ENCODE measurements around the gene EP400. TPM values are rescaled to one million over a fixed set of nuclear protein-coding genes. Genes with fewer than 3 reads are reported as not detected.

Gene EP400
- total RNA-seq, 2 experiments from 2014 or later, result 39.9 to 45.5 TPM

GRCh38 chr12:132056951-132057350 lies 107.2 kb downstream of the EP400 start:
- Mint-ChIP-seq H3K4me3 (no peak overlapping the region), H3K27me3 (no peaks in the 10 kb centered on the region), H3K27ac (no peak overlapping the region), H3K4me1 (ENCODE audit: low read depth) (no peaks in the 10 kb centered on the region), H3K9me3 (no peaks in the 10 kb centered on the region), H3K36me3 (peaks cover 44% of the 10 kb centered on the region)
- ChIA-PET CTCF (no interaction called here), POLR2A (no interaction called here)
- intact Hi-C loops (cut with micrococcal nuclease), result no loop called here
- no peak for DNase-seq

DNA sequence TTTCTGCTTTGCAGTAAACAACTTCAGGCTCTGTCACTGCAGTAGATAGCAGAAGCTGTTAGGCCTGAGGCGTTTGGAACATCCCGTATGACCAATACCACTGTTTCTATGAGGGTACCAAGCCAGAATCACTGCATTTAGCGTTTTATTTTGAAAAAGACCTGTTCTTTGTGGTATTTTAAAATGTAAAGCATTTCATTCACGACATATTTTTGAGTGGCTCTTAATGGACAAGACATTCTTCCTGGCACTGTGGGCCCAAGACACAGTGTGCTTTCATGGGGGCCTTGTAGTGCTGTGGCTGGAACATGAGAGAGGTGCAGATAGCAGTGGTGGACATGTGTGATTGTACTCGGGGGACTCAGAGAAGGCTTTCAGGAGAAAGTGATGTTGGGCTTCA lies 107.9 kb downstream of the EP400 start:
- Mint-ChIP-seq H3K27me3 (no peaks in the 10 kb centered on the region), H3K27ac (no peak overlapping the region), H3K9me3 (no peaks in the 10 kb centered on the region), H3K4me3 (no peak overlapping the region), H3K4me1 (ENCODE audit: low read depth) (no peaks in the 10 kb centered on the region), H3K36me3 (peaks cover 41% of the 10 kb centered on the region)
- intact Hi-C loops (cut with micrococcal nuclease), result no loop called here
- no peak for DNase-seq
- POLR2A ChIA-PET, result no interaction called here
- CTCF ChIA-PET, result no interaction called here

DNA sequence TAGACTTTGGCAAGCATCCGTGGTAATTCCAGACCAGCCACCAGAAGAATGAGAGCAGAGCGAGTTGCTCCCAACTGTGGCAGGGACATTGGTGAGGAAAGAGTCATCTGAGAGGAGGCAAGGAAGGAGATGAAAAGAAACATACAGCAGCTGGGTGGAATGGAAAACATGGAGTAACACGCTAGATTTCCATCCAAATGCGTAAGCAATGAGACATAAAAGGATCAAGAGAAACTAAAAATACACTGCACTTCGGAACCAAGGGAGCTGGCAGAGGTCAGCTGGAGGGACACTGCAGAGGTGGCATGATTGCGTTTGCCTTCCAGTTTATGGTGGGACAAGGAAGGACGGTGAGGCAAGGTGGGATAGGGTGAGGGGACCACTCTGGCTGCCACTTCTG lies 111.5 kb downstream of the EP400 start:
- no peak for DNase-seq
- intact Hi-C loops (cut with micrococcal nuclease), result no loop called here
- Mint-ChIP-seq H3K4me1 (ENCODE audit: low read depth) (peaks cover 8% of the 10 kb centered on the region), H3K27me3 (no peaks in the 10 kb centered on the region), H3K9me3 (no peaks in the 10 kb centered on the region), H3K36me3 (peaks cover 33% of the 10 kb centered on the region), H3K4me3 (no peak overlapping the region), H3K27ac (no peak overlapping the region)
- ChIA-PET CTCF (no interaction called here), POLR2A (no interaction called here)

- ChIA-PET POLR2A (no interaction called here), CTCF (no interaction called here)
- no peak for DNase-seq
- no peak overlapping the region for H3K27ac Mint-ChIP-seq
- H3K9me3 Mint-ChIP-seq, result no peaks in the 10 kb centered on the region
- H3K27me3 Mint-ChIP-seq, result no peaks in the 10 kb centered on the region
- H3K4me1 Mint-ChIP-seq (ENCODE audit: low read depth), result peaks cover 14% of the 10 kb centered on the region
- intact Hi-C loops (cut with micrococcal nuclease), result no loop called here
- peaks cover 35% of the 10 kb centered on the region for H3K36me3 Mint-ChIP-seq
- H3K4me3 Mint-ChIP-seq, result no peak overlapping the region
Measured at GRCh38 chr12:132061641-132062430, 112.1 kb downstream of the EP400 start.

- no peaks in the 10 kb centered on the region for H3K9me3 Mint-ChIP-seq
- no peak overlapping the region for H3K4me3 Mint-ChIP-seq
- POLR2A ChIA-PET, result no interaction called here
- no peaks in the 10 kb centered on the region for H3K27me3 Mint-ChIP-seq
- intact Hi-C loops (cut with micrococcal nuclease), result no loop called here
- CTCF ChIA-PET, result no interaction called here
- H3K27ac Mint-ChIP-seq, result no peak overlapping the region
- no peak for DNase-seq
- peaks cover 38% of the 10 kb centered on the region for H3K36me3 Mint-ChIP-seq
- peaks cover 17% of the 10 kb centered on the region for H3K4me1 Mint-ChIP-seq (ENCODE audit: low read depth)
Measured at GRCh38 chr12:132062481-132062880, 112.7 kb downstream of the EP400 start.

- DNase-seq, result no peak
- no peak overlapping the region for H3K4me3 Mint-ChIP-seq
- peaks cover 19% of the 10 kb centered on the region for H3K4me1 Mint-ChIP-seq (ENCODE audit: low read depth)
- H3K36me3 Mint-ChIP-seq, result peaks cover 35% of the 10 kb centered on the region
- intact Hi-C loops (cut with micrococcal nuclease), result no loop called here
- H3K27me3 Mint-ChIP-seq, result no peaks in the 10 kb centered on the region
- H3K9me3 Mint-ChIP-seq, result no peaks in the 10 kb centered on the region
- ChIA-PET CTCF (no interaction called here), POLR2A (no interaction called here)
- H3K27ac Mint-ChIP-seq, result no peak overlapping the region
Measured at GRCh38 chr12:132063491-132063890, 113.7 kb downstream of the EP400 start.

GRCh38 chr12:132064631-132065030 lies 114.9 kb downstream of the EP400 start:
- DNase-seq, result no peak
- no peak overlapping the region for H3K27ac Mint-ChIP-seq
- peaks cover 19% of the 10 kb centered on the region for H3K4me1 Mint-ChIP-seq (ENCODE audit: low read depth)
- no peaks in the 10 kb centered on the region for H3K27me3 Mint-ChIP-seq
- intact Hi-C loops (cut with micrococcal nuclease), result no loop called here
- no peaks in the 10 kb centered on the region for H3K9me3 Mint-ChIP-seq
- peaks cover 37% of the 10 kb centered on the region for H3K36me3 Mint-ChIP-seq
- ChIA-PET CTCF (no interaction called here), POLR2A (no interaction called here)
- H3K4me3 Mint-ChIP-seq, result no peak overlapping the region

- Mint-ChIP-seq H3K27ac (no peak overlapping the region), H3K27me3 (no peaks in the 10 kb centered on the region), H3K36me3 (peaks cover 35% of the 10 kb centered on the region), H3K4me3 (no peak overlapping the region), H3K9me3 (no peaks in the 10 kb centered on the region), H3K4me1 (ENCODE audit: low read depth) (peaks cover 19% of the 10 kb centered on the region)
- intact Hi-C loops (cut with micrococcal nuclease), result no loop called here
- POLR2A ChIA-PET, result no interaction called here
- CTCF ChIA-PET, result no interaction called here
- DNase-seq, result no peak
Measured at GRCh38 chr12:132065203-132065602, 115.5 kb downstream of the EP400 start.

- intact Hi-C loops (cut with micrococcal nuclease), result no loop called here
- POLR2A ChIA-PET, result no interaction called here
Measured at GRCh38 chr12:132065609-132066344, 116.0 kb downstream of the EP400 start.

GRCh38 chr12:132066345-132066685 lies 116.6 kb downstream of the EP400 start:
- intact Hi-C loops (cut with micrococcal nuclease), result no loop called here

More at GRCh38 chr12:132065609-132066344, 116.0 kb downstream of the EP400 start:
- Mint-ChIP-seq H3K4me3 (no peak overlapping the region), H3K36me3 (peaks cover 33% of the 10 kb centered on the region), H3K27ac (peak overlapping the region; percentile 79), H3K9me3 (no peaks in the 10 kb centered on the region), H3K4me1 (ENCODE audit: low read depth) (peaks cover 19% of the 10 kb centered on the region), H3K27me3 (no peaks in the 10 kb centered on the region)
- CTCF ChIA-PET, result no interaction called here
- DNase-seq, result no peak

DNA sequence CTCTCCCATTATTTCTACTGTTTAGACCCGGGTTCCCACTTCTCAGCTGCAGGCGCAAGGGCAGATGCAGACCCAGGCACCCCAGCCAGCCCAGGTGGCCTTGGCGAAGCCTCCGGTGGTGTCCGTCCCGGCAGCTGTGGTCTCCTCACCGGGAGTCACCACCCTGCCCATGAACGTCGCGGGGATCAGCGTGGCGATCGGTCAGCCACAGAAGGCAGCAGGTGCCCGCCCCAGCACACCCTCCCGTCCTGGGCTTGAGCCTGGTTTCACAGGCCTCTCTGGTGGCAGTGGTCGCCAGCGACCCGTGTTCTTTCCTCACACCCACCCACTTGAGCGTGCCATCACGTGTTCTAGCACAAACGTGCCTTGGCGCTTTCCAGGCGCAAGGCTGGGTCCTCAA lies 117.0 kb downstream of the EP400 start:
- H3K36me3 Mint-ChIP-seq, result peaks cover 28% of the 10 kb centered on the region
- ChIA-PET POLR2A (interaction anchor here (1.3 kb wide), 1 partner anchor 16 kb away, joined by 4 read pairs; no protein-coding TSS in a partner anchor), CTCF (interaction anchor here (0.9 kb wide), 1 partner anchor 258 kb away, joined by 3 read pairs; no protein-coding TSS in a partner anchor)
- DNase-seq, result no peak
- H3K4me3 Mint-ChIP-seq, result no peak overlapping the region
- H3K4me1 Mint-ChIP-seq (ENCODE audit: low read depth), result peaks cover 19% of the 10 kb centered on the region
- intact Hi-C loops (cut with micrococcal nuclease), result no loop called here
- peak overlapping the region; percentile 79 for H3K27ac Mint-ChIP-seq
- no peaks in the 10 kb centered on the region for H3K9me3 Mint-ChIP-seq
- H3K27me3 Mint-ChIP-seq, result no peaks in the 10 kb centered on the region

More at GRCh38 chr12:132066345-132066685, 116.6 kb downstream of the EP400 start:
- peak overlapping the region; percentile 37 for H3K4me3 Mint-ChIP-seq
- peak; percentile 71 for DNase-seq
- H3K27me3 Mint-ChIP-seq, result no peaks in the 10 kb centered on the region
- peak overlapping the region; percentile 79 for H3K27ac Mint-ChIP-seq
- H3K4me1 Mint-ChIP-seq (ENCODE audit: low read depth), result peaks cover 19% of the 10 kb centered on the region
- H3K36me3 Mint-ChIP-seq, result peaks cover 30% of the 10 kb centered on the region
- POLR2A ChIA-PET, result interaction anchor here (1.3 kb wide), 1 partner anchor 17 kb away, joined by 4 read pairs; no protein-coding TSS in a partner anchor
- H3K9me3 Mint-ChIP-seq, result no peaks in the 10 kb centered on the region
- CTCF ChIA-PET, result interaction anchor here (0.9 kb wide), 1 partner anchor 258 kb away, joined by 3 read pairs; no protein-coding TSS in a partner anchor

- DNase-seq, result no peak
- Mint-ChIP-seq H3K9me3 (no peaks in the 10 kb centered on the region), H3K4me3 (no peak overlapping the region), H3K4me1 (ENCODE audit: low read depth) (peaks cover 19% of the 10 kb centered on the region), H3K27me3 (no peaks in the 10 kb centered on the region), H3K27ac (peak overlapping the region; percentile 13), H3K36me3 (peaks cover 27% of the 10 kb centered on the region)
- CTCF ChIA-PET, result interaction anchor here (0.9 kb wide), 1 partner anchor 259 kb away, joined by 3 read pairs; no protein-coding TSS in a partner anchor
- intact Hi-C loops (cut with micrococcal nuclease), result no loop called here
- POLR2A ChIA-PET, result interaction anchor here (1.3 kb wide), 1 partner anchor 16 kb away, joined by 4 read pairs; no protein-coding TSS in a partner anchor
Measured at GRCh38 chr12:132067182-132067581, 117.4 kb downstream of the EP400 start.
